HG03460 (cell line): ENCODE data around the gene RGL3.
"Not testable (repeated sequence)": the region's sequence is repeated elsewhere in the genome, so short reads cannot be mapped to it uniquely, and the experiment has no call there.

ENCODE experiments used
- ATAC-seq: cut with Tn5 transposase; IDR thresholded peaks from one replicate; pipeline ENCODE4 v1.9.1; 2021; ENCODE audit not compliant: unreplicated experiment

Gene RGL3

GRCh38 chr19:11364296-11364904 is 54.7 kb downstream of the RGL3 start:
- no peak for ATAC-seq

GRCh38 chr19:11363881-11364280 is 55.2 kb downstream of the RGL3 start:
- no peak for ATAC-seq

GRCh38 chr19:11361771-11362731 is 57.1 kb downstream of the RGL3 start:
- no peak for ATAC-seq

- no peak for ATAC-seq
These were observed 57.9 kb downstream of the RGL3 start for GRCh38 chr19:11361037-11361770.

- no peak for ATAC-seq
These were observed 59.7 kb downstream of the RGL3 start for GRCh38 chr19:11359421-11359820.

GRCh38 chr19:11356676-11357550 is 62.2 kb downstream of the RGL3 start:
- no peak for ATAC-seq

- no peak for ATAC-seq
These were observed 63.1 kb downstream of the RGL3 start for GRCh38 chr19:11356074-11356397.

- ATAC-seq = no peak
These were observed 63.7 kb downstream of the RGL3 start, which contains the start of gene PLPPR2 for GRCh38 chr19:11355160-11356073. PLPPR2 (plus strand) TSS chr19:11355432; CDS start chr19:11357674, 2,242 bp downstream.

- not testable (repeated sequence) for ATAC-seq
These were observed 65.0 kb downstream of the RGL3 start for GRCh38 chr19:11354102-11354501.

GRCh38 chr19:11349171-11349570 is 69.9 kb downstream of the RGL3 start:
- ATAC-seq = no peak

- no peak for ATAC-seq
These were observed 71.5 kb downstream of the RGL3 start for GRCh38 chr19:11347546-11348039.

GRCh38 chr19:11346104-11346940 is 72.8 kb downstream of the RGL3 start, which contains the start of the genes CCDC159 and TMEM205:
CCDC159 (plus strand) TSS chr19:11346519; CDS start chr19:11346607, 88 bp downstream.
TMEM205 (minus strand) TSS chr19:11346268; CDS start chr19:11345619, 649 bp downstream.
- peak; percentile 87 for ATAC-seq

GRCh38 chr19:11345122-11345803 is 73.9 kb downstream of the RGL3 start:
- no peak for ATAC-seq
